ENCODE measurements around the gene MYO5B.
"Not testable (repeated sequence)": the region's sequence is repeated elsewhere in the genome, so short reads cannot be mapped to it uniquely, and the experiment has no call there.

MYO5B gene

GRCh38 chr18:50107468-50107977, 87.4 kb downstream of the MYO5B start:
- in situ Hi-C loops (cut with MboI; ENCODE audit: low sequenced_read_pairs): no loop called here

- in situ Hi-C loops (cut with MboI; ENCODE audit: low sequenced_read_pairs): no loop called here
Observed at GRCh38 chr18:50105027-50105426, 89.9 kb downstream of the MYO5B start.

GRCh38 chr18:50104421-50104820, 90.5 kb downstream of the MYO5B start:
- in situ Hi-C loops (cut with MboI; ENCODE audit: low sequenced_read_pairs): no loop called here

GRCh38 chr18:50099725-50100407, 95.1 kb downstream of the MYO5B start:
- in situ Hi-C loops (cut with MboI; ENCODE audit: low sequenced_read_pairs): no loop called here

- in situ Hi-C loops (cut with MboI; ENCODE audit: low sequenced_read_pairs): no loop called here
Observed at GRCh38 chr18:50097702-50098101, 97.2 kb downstream of the MYO5B start.

GRCh38 chr18:50096766-50097435, 98.0 kb downstream of the MYO5B start:
- in situ Hi-C loops (cut with MboI; ENCODE audit: low sequenced_read_pairs): no loop called here

GRCh38 chr18:50094786-50095185, 100.2 kb downstream of the MYO5B start:
- in situ Hi-C loops (cut with MboI; ENCODE audit: low sequenced_read_pairs): not testable (repeated sequence)

- in situ Hi-C loops (cut with MboI; ENCODE audit: low sequenced_read_pairs): no loop called here
Observed at GRCh38 chr18:50094221-50094773, 100.7 kb downstream of the MYO5B start.

GRCh38 chr18:50093366-50094064, 101.4 kb downstream of the MYO5B start:
- in situ Hi-C loops (cut with MboI; ENCODE audit: low sequenced_read_pairs): no loop called here

- in situ Hi-C loops (cut with MboI; ENCODE audit: low sequenced_read_pairs): no loop called here
Observed at GRCh38 chr18:50092245-50092805, 102.6 kb downstream of the MYO5B start.

- in situ Hi-C loops (cut with MboI; ENCODE audit: low sequenced_read_pairs): no loop called here
Observed at GRCh38 chr18:50091509-50092244, 103.3 kb downstream of the MYO5B start.

GRCh38 chr18:50090370-50091312, 104.3 kb downstream of the MYO5B start:
- in situ Hi-C loops (cut with MboI; ENCODE audit: low sequenced_read_pairs): no loop called here

- in situ Hi-C loops (cut with MboI; ENCODE audit: low sequenced_read_pairs): no loop called here
Observed at GRCh38 chr18:50089702-50090101, 105.2 kb downstream of the MYO5B start.

- in situ Hi-C loops (cut with MboI; ENCODE audit: low sequenced_read_pairs): no loop called here
Observed at GRCh38 chr18:50083708-50084107, 111.2 kb downstream of the MYO5B start.

- in situ Hi-C loops (cut with MboI; ENCODE audit: low sequenced_read_pairs): no loop called here
Observed at GRCh38 chr18:50080932-50081560, 113.9 kb downstream of the MYO5B start.

GRCh38 chr18:50080316-50080715, 114.6 kb downstream of the MYO5B start:
- in situ Hi-C loops (cut with MboI; ENCODE audit: low sequenced_read_pairs): no loop called here

GRCh38 chr18:50079571-50080295, 115.2 kb downstream of the MYO5B start:
- in situ Hi-C loops (cut with MboI; ENCODE audit: low sequenced_read_pairs): no loop called here

GRCh38 chr18:50076277-50076676, 118.7 kb downstream of the MYO5B start:
- in situ Hi-C loops (cut with MboI; ENCODE audit: low sequenced_read_pairs): no loop called here
